ENCODE data around the gene SCARB1. TPM values are rescaled to one million over a fixed set of nuclear protein-coding genes. Genes with fewer than 3 reads are reported as not detected.

SCARB1 gene
- total and polyA plus RNA-seq, 2 donors (not counting 1 experiment from before 2014, with no cell fraction given): 14.7 to 32.5 TPM

GRCh38 chr12:124837958-124838803 is 25.5 kb downstream of the SCARB1 start:
- Histone ChIP-seq H3K4me2 (ENCODE audit: extremely low read depth, insufficient read depth, low read length) (peak overlapping the region; percentile 17), H3K4me3 (replicated peaks in 1 of 4; ENCODE audit: control extremely low read depth in 1 of 4, insufficient read depth in 1 of 4, low read depth in 3 of 4, low read length in 4 of 4) (no peak overlapping the region), H3K36me3 (ENCODE audit: control insufficient read depth, insufficient read depth, low read length) (no peaks in the 10 kb centered on the region), H3K79me2 (ENCODE audit: control insufficient read depth, insufficient read depth, low read length) (no peaks in the 10 kb centered on the region), H4K20me1 (ENCODE audit: control insufficient read depth, extremely low read depth, insufficient read depth, low read length) (no peaks in the 10 kb centered on the region), H3K27me3 (ENCODE audit: control insufficient read depth, insufficient read depth, low read length) (no peaks in the 10 kb centered on the region), H3K4me1 (ENCODE audit: control insufficient read depth, extremely low read depth, insufficient read depth, low read length) (peaks cover 12% of the 10 kb centered on the region), H2AFZ (ENCODE audit: low read length) (no peak overlapping the region), H3K9me3 (ENCODE audit: control insufficient read depth, insufficient read depth, low read depth, low read length) (no peaks in the 10 kb centered on the region), H3K9ac (ENCODE audit: insufficient read depth, low read length) (peak overlapping the region; percentile 10), H3K27ac (ENCODE audit: insufficient read depth, low read length) (peak overlapping the region; percentile 40)
- TF ChIP-seq CTCF (conservative IDR thresholded peaks at IDR 0.05 in 1 of 2, IDR thresholded peaks at IDR 0.05 in 1 of 2; ENCODE audit: low read depth in 1 of 2, low read length in 2 of 2) (no peak), EZH2 (IDR thresholded peaks at IDR 0.05; ENCODE audit: low read length, missing control alignments) (no peak)
- DNase-seq (ENCODE audit: low read depth in 2 of 2): peak; percentile 98 to 99

GRCh38 chr12:124837249-124837897 is 26.3 kb downstream of the SCARB1 start:
- Histone ChIP-seq H4K20me1 (ENCODE audit: control insufficient read depth, extremely low read depth, insufficient read depth, low read length) (no peaks in the 10 kb centered on the region), H3K79me2 (ENCODE audit: control insufficient read depth, insufficient read depth, low read length) (no peaks in the 10 kb centered on the region), H3K36me3 (ENCODE audit: control insufficient read depth, insufficient read depth, low read length) (no peaks in the 10 kb centered on the region), H3K9me3 (ENCODE audit: control insufficient read depth, insufficient read depth, low read depth, low read length) (no peaks in the 10 kb centered on the region), H2AFZ (ENCODE audit: low read length) (no peak overlapping the region), H3K27ac (ENCODE audit: insufficient read depth, low read length) (no peak overlapping the region), H3K4me2 (ENCODE audit: extremely low read depth, insufficient read depth, low read length) (no peak overlapping the region), H3K4me1 (ENCODE audit: control insufficient read depth, extremely low read depth, insufficient read depth, low read length) (peaks cover 12% of the 10 kb centered on the region), H3K9ac (ENCODE audit: insufficient read depth, low read length) (no peak overlapping the region), H3K4me3 (replicated peaks in 1 of 4; ENCODE audit: control extremely low read depth in 1 of 4, insufficient read depth in 1 of 4, low read depth in 3 of 4, low read length in 4 of 4) (no peak overlapping the region), H3K27me3 (ENCODE audit: control insufficient read depth, insufficient read depth, low read length) (no peaks in the 10 kb centered on the region)
- TF ChIP-seq EZH2 (IDR thresholded peaks at IDR 0.05; ENCODE audit: low read length, missing control alignments) (no peak), CTCF (conservative IDR thresholded peaks at IDR 0.05 in 1 of 2, IDR thresholded peaks at IDR 0.05 in 1 of 2; ENCODE audit: low read depth in 1 of 2, low read length in 2 of 2) (no peak)
- no peak for DNase-seq (ENCODE audit: low read depth in 2 of 2)

- no peak overlapping the region for H2AFZ ChIP-seq (ENCODE audit: low read length)
- H4K20me1 ChIP-seq (ENCODE audit: control insufficient read depth, extremely low read depth, insufficient read depth, low read length): no peaks in the 10 kb centered on the region
- H3K4me3 ChIP-seq (replicated peaks in 1 of 4; ENCODE audit: control extremely low read depth in 1 of 4, insufficient read depth in 1 of 4, low read depth in 3 of 4, low read length in 4 of 4): no peak overlapping the region
- H3K36me3 ChIP-seq (ENCODE audit: control insufficient read depth, insufficient read depth, low read length): no peaks in the 10 kb centered on the region
- H3K9ac ChIP-seq (ENCODE audit: insufficient read depth, low read length): no peak overlapping the region
- H3K4me2 ChIP-seq (ENCODE audit: extremely low read depth, insufficient read depth, low read length): no peak overlapping the region
- TF ChIP-seq EZH2 (IDR thresholded peaks at IDR 0.05; ENCODE audit: low read length, missing control alignments): no peak
- TF ChIP-seq CTCF (conservative IDR thresholded peaks at IDR 0.05 in 1 of 2, IDR thresholded peaks at IDR 0.05 in 1 of 2; ENCODE audit: low read depth in 1 of 2, low read length in 2 of 2): no peak
- H3K79me2 ChIP-seq (ENCODE audit: control insufficient read depth, insufficient read depth, low read length): no peaks in the 10 kb centered on the region
- H3K27me3 ChIP-seq (ENCODE audit: control insufficient read depth, insufficient read depth, low read length): no peaks in the 10 kb centered on the region
- H3K9me3 ChIP-seq (ENCODE audit: control insufficient read depth, insufficient read depth, low read depth, low read length): no peaks in the 10 kb centered on the region
- DNase-seq (ENCODE audit: low read depth in 2 of 2): no peak
- no peak overlapping the region for H3K27ac ChIP-seq (ENCODE audit: insufficient read depth, low read length)
- H3K4me1 ChIP-seq (ENCODE audit: control insufficient read depth, extremely low read depth, insufficient read depth, low read length): peaks cover 12% of the 10 kb centered on the region
Observed at GRCh38 chr12:124836759-124837158, 26.9 kb downstream of the SCARB1 start.
